ENCODE results near the gene IL1RAPL2.

DNA sequence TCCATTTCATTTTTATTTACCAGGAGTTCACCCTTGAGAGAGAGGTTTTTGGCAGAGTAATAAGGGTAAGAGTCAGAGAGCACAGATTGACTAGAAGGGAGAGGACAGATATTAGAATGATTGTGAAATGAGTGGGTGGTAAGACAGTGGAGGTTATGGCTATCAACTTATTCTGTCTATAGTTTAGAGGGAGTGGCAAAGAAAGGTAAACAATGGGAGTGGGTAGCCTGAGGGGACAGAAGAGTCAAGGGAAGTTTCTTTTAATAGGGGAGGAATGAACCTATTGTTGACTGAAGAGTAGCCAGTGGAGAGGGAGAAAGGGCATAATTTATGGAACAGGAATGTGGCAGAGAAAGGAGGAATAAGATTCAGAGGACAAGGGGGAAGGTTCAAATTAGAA lies 1069.8 kb downstream of the IL1RAPL2 start:
- TF ChIP-seq, protein P1, sequence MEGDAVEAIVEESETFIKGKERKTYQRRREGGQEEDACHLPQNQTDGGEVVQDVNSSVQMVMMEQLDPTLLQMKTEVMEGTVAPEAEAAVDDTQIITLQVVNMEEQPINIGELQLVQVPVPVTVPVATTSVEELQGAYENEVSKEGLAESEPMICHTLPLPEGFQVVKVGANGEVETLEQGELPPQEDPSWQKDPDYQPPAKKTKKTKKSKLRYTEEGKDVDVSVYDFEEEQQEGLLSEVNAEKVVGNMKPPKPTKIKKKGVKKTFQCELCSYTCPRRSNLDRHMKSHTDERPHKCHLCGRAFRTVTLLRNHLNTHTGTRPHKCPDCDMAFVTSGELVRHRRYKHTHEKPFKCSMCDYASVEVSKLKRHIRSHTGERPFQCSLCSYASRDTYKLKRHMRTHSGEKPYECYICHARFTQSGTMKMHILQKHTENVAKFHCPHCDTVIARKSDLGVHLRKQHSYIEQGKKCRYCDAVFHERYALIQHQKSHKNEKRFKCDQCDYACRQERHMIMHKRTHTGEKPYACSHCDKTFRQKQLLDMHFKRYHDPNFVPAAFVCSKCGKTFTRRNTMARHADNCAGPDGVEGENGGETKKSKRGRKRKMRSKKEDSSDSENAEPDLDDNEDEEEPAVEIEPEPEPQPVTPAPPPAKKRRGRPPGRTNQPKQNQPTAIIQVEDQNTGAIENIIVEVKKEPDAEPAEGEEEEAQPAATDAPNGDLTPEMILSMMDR (IDR thresholded peaks at IDR 0.05; ENCODE audit: low read depth, low read length), result no peak
- TF ChIP-seq, protein P2, sequence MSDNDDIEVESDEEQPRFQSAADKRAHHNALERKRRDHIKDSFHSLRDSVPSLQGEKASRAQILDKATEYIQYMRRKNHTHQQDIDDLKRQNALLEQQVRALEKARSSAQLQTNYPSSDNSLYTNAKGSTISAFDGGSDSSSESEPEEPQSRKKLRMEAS (IDR thresholded peaks at IDR 0.05; ENCODE audit: low read depth, low read length), result no peak
- TF ChIP-seq POLR2A (IDR thresholded peaks at IDR 0.05; ENCODE audit: extremely low read depth, insufficient read length), result no peak
- no peak for TF ChIP-seq MYC (IDR thresholded peaks at IDR 0.05; ENCODE audit: low read depth, low read length)

All from NB4 (cell line).